ENCODE results near the gene SLC19A1.

Gene SLC19A1

GRCh38 chr21:45493401-45494001, 48.7 kb downstream of the SLC19A1 start:
- Histone ChIP-seq H3K4me1 (ENCODE audit: control insufficient read depth, insufficient read depth, low read length, unreplicated experiment) (no peaks in the 10 kb centered on the region), H3K79me2 (ENCODE audit: control insufficient read depth, insufficient read depth, low read length, unreplicated experiment) (no peaks in the 10 kb centered on the region), H2AFZ (ENCODE audit: low read length, unreplicated experiment) (no peak overlapping the region), H3K36me3 (ENCODE audit: insufficient read depth, low read length) (peaks cover 7% of the 10 kb centered on the region; the same call in 1 of the 2 replicates), H3K4me3 (ENCODE audit: low read depth, low read length) (no peak overlapping the region), H3K27me3 (ENCODE audit: insufficient read depth, low read length) (no peaks in the 10 kb centered on the region), H3K27ac (ENCODE audit: low read depth, low read length) (no peak overlapping the region)

- Histone ChIP-seq H2AFZ (ENCODE audit: low read length, unreplicated experiment) (no peak overlapping the region), H3K36me3 (ENCODE audit: insufficient read depth, low read length) (peaks cover 6% of the 10 kb centered on the region; the same call in 1 of the 2 replicates), H3K79me2 (ENCODE audit: control insufficient read depth, insufficient read depth, low read length, unreplicated experiment) (no peaks in the 10 kb centered on the region), H3K4me1 (ENCODE audit: control insufficient read depth, insufficient read depth, low read length, unreplicated experiment) (no peaks in the 10 kb centered on the region), H3K27ac (ENCODE audit: low read depth, low read length) (no peak overlapping the region), H3K4me3 (ENCODE audit: low read depth, low read length) (no peak overlapping the region), H3K27me3 (ENCODE audit: insufficient read depth, low read length) (no peaks in the 10 kb centered on the region)
Observed at GRCh38 chr21:45492765-45493164, 49.5 kb downstream of the SLC19A1 start.

GRCh38 chr21:45491623-45492022, 50.6 kb downstream of the SLC19A1 start:
- H3K27me3 ChIP-seq (ENCODE audit: insufficient read depth, low read length), result no peaks in the 10 kb centered on the region
- H3K79me2 ChIP-seq (ENCODE audit: control insufficient read depth, insufficient read depth, low read length, unreplicated experiment), result no peaks in the 10 kb centered on the region
- H3K36me3 ChIP-seq (ENCODE audit: insufficient read depth, low read length), result peaks cover 3% of the 10 kb centered on the region; the same call in 1 of the 2 replicates
- H2AFZ ChIP-seq (ENCODE audit: low read length, unreplicated experiment), result no peak overlapping the region
- H3K27ac ChIP-seq (ENCODE audit: low read depth, low read length), result no peak overlapping the region
- H3K4me3 ChIP-seq (ENCODE audit: low read depth, low read length), result no peak overlapping the region
- no peaks in the 10 kb centered on the region for H3K4me1 ChIP-seq (ENCODE audit: control insufficient read depth, insufficient read depth, low read length, unreplicated experiment)

GRCh38 chr21:45491056-45491455, 51.2 kb downstream of the SLC19A1 start:
- Histone ChIP-seq H3K36me3 (ENCODE audit: insufficient read depth, low read length) (no peaks in the 10 kb centered on the region), H3K27me3 (ENCODE audit: insufficient read depth, low read length) (no peaks in the 10 kb centered on the region), H3K79me2 (ENCODE audit: control insufficient read depth, insufficient read depth, low read length, unreplicated experiment) (no peaks in the 10 kb centered on the region), H3K4me3 (ENCODE audit: low read depth, low read length) (no peak overlapping the region), H3K4me1 (ENCODE audit: control insufficient read depth, insufficient read depth, low read length, unreplicated experiment) (no peaks in the 10 kb centered on the region), H2AFZ (ENCODE audit: low read length, unreplicated experiment) (no peak overlapping the region), H3K27ac (ENCODE audit: low read depth, low read length) (no peak overlapping the region)

- no peaks in the 10 kb centered on the region for H3K27me3 ChIP-seq (ENCODE audit: insufficient read depth, low read length)
- H3K79me2 ChIP-seq (ENCODE audit: control insufficient read depth, insufficient read depth, low read length, unreplicated experiment), result no peaks in the 10 kb centered on the region
- no peak overlapping the region for H3K27ac ChIP-seq (ENCODE audit: low read depth, low read length)
- H2AFZ ChIP-seq (ENCODE audit: low read length, unreplicated experiment), result no peak overlapping the region
- no peak overlapping the region for H3K4me3 ChIP-seq (ENCODE audit: low read depth, low read length)
- no peaks in the 10 kb centered on the region for H3K4me1 ChIP-seq (ENCODE audit: control insufficient read depth, insufficient read depth, low read length, unreplicated experiment)
- H3K36me3 ChIP-seq (ENCODE audit: insufficient read depth, low read length), result no peaks in the 10 kb centered on the region
Observed at GRCh38 chr21:45490049-45490731, 52.0 kb downstream of the SLC19A1 start.

- H3K36me3 ChIP-seq (ENCODE audit: insufficient read depth, low read length), result no peaks in the 10 kb centered on the region
- no peak overlapping the region for H3K4me3 ChIP-seq (ENCODE audit: low read depth, low read length)
- H3K79me2 ChIP-seq (ENCODE audit: control insufficient read depth, insufficient read depth, low read length, unreplicated experiment), result no peaks in the 10 kb centered on the region
- no peak overlapping the region for H2AFZ ChIP-seq (ENCODE audit: low read length, unreplicated experiment)
- no peaks in the 10 kb centered on the region for H3K27me3 ChIP-seq (ENCODE audit: insufficient read depth, low read length)
- H3K4me1 ChIP-seq (ENCODE audit: control insufficient read depth, insufficient read depth, low read length, unreplicated experiment), result no peaks in the 10 kb centered on the region
- no peak overlapping the region for H3K27ac ChIP-seq (ENCODE audit: low read depth, low read length)
Observed at GRCh38 chr21:45489722-45489982, 52.6 kb downstream of the SLC19A1 start.

GRCh38 chr21:45488931-45489721, 53.1 kb downstream of the SLC19A1 start:
- Histone ChIP-seq H3K27ac (ENCODE audit: low read depth, low read length) (no peak overlapping the region), H3K36me3 (ENCODE audit: insufficient read depth, low read length) (no peaks in the 10 kb centered on the region), H3K27me3 (ENCODE audit: insufficient read depth, low read length) (no peaks in the 10 kb centered on the region), H3K4me1 (ENCODE audit: control insufficient read depth, insufficient read depth, low read length, unreplicated experiment) (no peaks in the 10 kb centered on the region), H3K79me2 (ENCODE audit: control insufficient read depth, insufficient read depth, low read length, unreplicated experiment) (no peaks in the 10 kb centered on the region), H2AFZ (ENCODE audit: low read length, unreplicated experiment) (no peak overlapping the region), H3K4me3 (ENCODE audit: low read depth, low read length) (no peak overlapping the region)

GRCh38 chr21:45487891-45488600, 54.2 kb downstream of the SLC19A1 start:
- H3K4me1 ChIP-seq (ENCODE audit: control insufficient read depth, insufficient read depth, low read length, unreplicated experiment), result no peaks in the 10 kb centered on the region
- no peak overlapping the region for H2AFZ ChIP-seq (ENCODE audit: low read length, unreplicated experiment)
- no peak overlapping the region for H3K4me3 ChIP-seq (ENCODE audit: low read depth, low read length)
- no peaks in the 10 kb centered on the region for H3K27me3 ChIP-seq (ENCODE audit: insufficient read depth, low read length)
- H3K36me3 ChIP-seq (ENCODE audit: insufficient read depth, low read length), result no peaks in the 10 kb centered on the region
- no peak overlapping the region for H3K27ac ChIP-seq (ENCODE audit: low read depth, low read length)
- H3K79me2 ChIP-seq (ENCODE audit: control insufficient read depth, insufficient read depth, low read length, unreplicated experiment), result no peaks in the 10 kb centered on the region

GRCh38 chr21:45487161-45487806, 55.0 kb downstream of the SLC19A1 start:
- Histone ChIP-seq H3K4me3 (ENCODE audit: low read depth, low read length) (no peak overlapping the region), H3K27me3 (ENCODE audit: insufficient read depth, low read length) (no peaks in the 10 kb centered on the region), H3K4me1 (ENCODE audit: control insufficient read depth, insufficient read depth, low read length, unreplicated experiment) (no peaks in the 10 kb centered on the region), H3K79me2 (ENCODE audit: control insufficient read depth, insufficient read depth, low read length, unreplicated experiment) (no peaks in the 10 kb centered on the region), H3K36me3 (ENCODE audit: insufficient read depth, low read length) (no peaks in the 10 kb centered on the region), H2AFZ (ENCODE audit: low read length, unreplicated experiment) (no peak overlapping the region), H3K27ac (ENCODE audit: low read depth, low read length) (no peak overlapping the region)

GRCh38 chr21:45486443-45487160, 55.6 kb downstream of the SLC19A1 start:
- Histone ChIP-seq H3K79me2 (ENCODE audit: control insufficient read depth, insufficient read depth, low read length, unreplicated experiment) (no peaks in the 10 kb centered on the region), H3K36me3 (ENCODE audit: insufficient read depth, low read length) (no peaks in the 10 kb centered on the region), H3K27ac (ENCODE audit: low read depth, low read length) (no peak overlapping the region), H2AFZ (ENCODE audit: low read length, unreplicated experiment) (no peak overlapping the region), H3K27me3 (ENCODE audit: insufficient read depth, low read length) (no peaks in the 10 kb centered on the region), H3K4me1 (ENCODE audit: control insufficient read depth, insufficient read depth, low read length, unreplicated experiment) (no peaks in the 10 kb centered on the region), H3K4me3 (ENCODE audit: low read depth, low read length) (no peak overlapping the region)

Measured in ACC112 (cell line).